Measurements from ENCODE around the gene ODF2L.

- TF ChIP-seq POLR2A (IDR thresholded peaks at IDR 0.05): no peak
- TF ChIP-seq CTCF (IDR thresholded peaks at IDR 0.05): no peak
Observed at GRCh38 chr1:86421601-86422280, 25.6 kb upstream of the ODF2L start.
